SK-N-SH treated with all-trans-retinoic acid at 6 μM for 48 hours (cell line): Measurements from ENCODE around the gene PRM1.

Experiments used
- ATAC-seq: fragments of 200-7000 bp; cut with Tn5 transposase; 3 replicates; pipeline ENCODE4 v1.9.1; 2020; ENCODE audit warnings: mild to moderate bottlenecking, moderate library complexity
- ARNTL ChIP-seq: fragments of 450-650 bp; formaldehyde crosslinking; IDR thresholded peaks from 2 replicates; pipeline ENCODE4 v1.5.0; 2020; ENCODE audit warnings: low read depth, mild to moderate bottlenecking, moderate library complexity, borderline replicate concordance
- BACH2 ChIP-seq: fragments of 250-450 bp; sonication (Bioruptor Pico); IDR thresholded peaks from 2 replicates; pipeline ENCODE4 v1.9.0; 2021; ENCODE audit warnings: mild to moderate bottlenecking, borderline replicate concordance
- CSDC2 ChIP-seq: fragments of 250-450 bp; sonication (Bioruptor Pico); IDR thresholded peaks from 2 replicates; pipeline ENCODE4 v1.5.0; 2020; ENCODE audit warnings: mild to moderate bottlenecking, moderate library complexity
- CSRNP3 ChIP-seq: fragments of 250-450 bp; sonication (Bioruptor Pico); IDR thresholded peaks from 2 replicates; pipeline ENCODE4 v1.5.1; 2021; ENCODE audit warnings: mild to moderate bottlenecking, moderate library complexity
- ESRRG ChIP-seq: fragments of 250-450 bp; sonication (Bioruptor Pico); IDR thresholded peaks from 2 replicates; pipeline ENCODE4 v1.6.1; 2021; ENCODE audit warnings: mild to moderate bottlenecking
- GLIS3 ChIP-seq: fragments of 250-450 bp; sonication (Bioruptor Pico); IDR thresholded peaks from 2 replicates; pipeline ENCODE4 v1.5.0; 2020; ENCODE audit warnings: mild to moderate bottlenecking, moderate library complexity
- ISL1 ChIP-seq: fragments of 250-450 bp; sonication (Bioruptor Pico); IDR thresholded peaks from 2 replicates; pipeline ENCODE4 v2.1.2; 2022; ENCODE audit warnings: mild to moderate bottlenecking, moderate library complexity
- OSR1 ChIP-seq: fragments of 250-450 bp; sonication (Bioruptor Pico); IDR thresholded peaks from 2 replicates; pipeline ENCODE4 v1.8.0; 2022; ENCODE audit warnings: moderate library complexity, mild to moderate bottlenecking, inconsistent platforms
- PPARA ChIP-seq: fragments of 250-450 bp; sonication (Bioruptor Pico); IDR thresholded peaks from 2 replicates; pipeline ENCODE4 v1.5.0; 2020; ENCODE audit warnings: mild to moderate bottlenecking, borderline replicate concordance
- RARB ChIP-seq: fragments of 250-450 bp; sonication (Bioruptor Pico); IDR thresholded peaks from 2 replicates; pipeline ENCODE4 v1.8.0; 2021; ENCODE audit warnings: mild to moderate bottlenecking, moderate library complexity
- SNAI2 ChIP-seq: fragments of 250-450 bp; sonication (Bioruptor Pico); IDR thresholded peaks from 2 replicates; pipeline ENCODE4 v1.5.0; 2020; ENCODE audit warnings: mild to moderate bottlenecking, moderate library complexity
- TCF4 ChIP-seq: fragments of 250-450 bp; sonication (Bioruptor Pico); IDR thresholded peaks from 2 replicates; pipeline ENCODE4 v1.8.0; 2021; ENCODE audit warnings: mild to moderate bottlenecking, moderate library complexity, borderline replicate concordance
- TOX ChIP-seq: fragments of 250-450 bp; sonication (Bioruptor Pico); IDR thresholded peaks from 2 replicates; pipeline ENCODE4 v1.8.0; 2021; ENCODE audit warnings: mild to moderate bottlenecking, moderate library complexity, borderline replicate concordance
- ZC3H10 ChIP-seq: fragments of 250-450 bp; sonication (Bioruptor Pico); IDR thresholded peaks from 2 replicates; pipeline ENCODE4 v1.5.1; 2021; ENCODE audit warnings: mild to moderate bottlenecking, moderate library complexity
- ZFP3 ChIP-seq: fragments of 250-450 bp; sonication (Bioruptor Pico); IDR thresholded peaks from 2 replicates; pipeline ENCODE4 v1.5.0; 2020; ENCODE audit warnings: mild to moderate bottlenecking, moderate library complexity
- ZFP30 ChIP-seq: fragments of 450-650 bp; formaldehyde crosslinking; IDR thresholded peaks from 2 replicates; pipeline ENCODE4 v1.5.0; 2022; ENCODE audit warnings: mild to moderate bottlenecking, moderate library complexity
- ZNF565 ChIP-seq: fragments of 450-650 bp; formaldehyde crosslinking; conservative IDR thresholded peaks from 2 replicates; pipeline ENCODE4 v1.5.0; 2020; ENCODE audit warnings: low read depth, mild to moderate bottlenecking, moderate library complexity
- ZNF70 ChIP-seq: fragments of 450-650 bp; formaldehyde crosslinking; IDR thresholded peaks from 2 replicates; pipeline ENCODE4 v1.5.0; 2020; ENCODE audit warnings: mild to moderate bottlenecking, moderate library complexity
- ZNF8 ChIP-seq: fragments of 450-650 bp; formaldehyde crosslinking; IDR thresholded peaks from 2 replicates; pipeline ENCODE4 v1.5.0; 2020; ENCODE audit warnings: mild to moderate bottlenecking, moderate library complexity
- TF ChIP-seq, protein P1 (sequence below): fragments of 250-450 bp; sonication (Bioruptor Pico); IDR thresholded peaks from 2 replicates; pipeline ENCODE4 v1.5.1; 2020; ENCODE audit warnings: low read depth, mild to moderate bottlenecking, moderate library complexity
- TF ChIP-seq, protein P2 (sequence below): fragments of 250-450 bp; sonication (Bioruptor Pico); IDR thresholded peaks from 2 replicates; pipeline ENCODE4 v1.8.0; 2020; ENCODE audit warnings: mild to moderate bottlenecking, moderate library complexity, borderline replicate concordance
- TF ChIP-seq, protein P3 (sequence below): fragments of 250-450 bp; sonication (Bioruptor Pico); IDR thresholded peaks from 2 replicates; pipeline ENCODE4 v1.8.0; 2021; ENCODE audit warnings: low read depth, mild to moderate bottlenecking, moderate library complexity, borderline replicate concordance

The PRM1 gene

GRCh38 chr16:11277607-11278337 is 3.4 kb downstream of the PRM1 start:
- TF ChIP-seq GLIS3 (CRISPR knock-in tag) (no peak), ZFP30 (CRISPR knock-in tag) (no peak), ESRRG (CRISPR knock-in tag) (no peak), BACH2 (no peak), ZNF565 (CRISPR knock-in tag) (no peak), RARB (no peak), ISL1 (no peak), ZNF70 (CRISPR knock-in tag) (no peak), OSR1 (CRISPR knock-in tag) (no peak), ARNTL (CRISPR knock-in tag) (no peak), TOX (CRISPR knock-in tag) (no peak), CSDC2 (CRISPR knock-in tag) (no peak)
- TF ChIP-seq, protein P1, sequence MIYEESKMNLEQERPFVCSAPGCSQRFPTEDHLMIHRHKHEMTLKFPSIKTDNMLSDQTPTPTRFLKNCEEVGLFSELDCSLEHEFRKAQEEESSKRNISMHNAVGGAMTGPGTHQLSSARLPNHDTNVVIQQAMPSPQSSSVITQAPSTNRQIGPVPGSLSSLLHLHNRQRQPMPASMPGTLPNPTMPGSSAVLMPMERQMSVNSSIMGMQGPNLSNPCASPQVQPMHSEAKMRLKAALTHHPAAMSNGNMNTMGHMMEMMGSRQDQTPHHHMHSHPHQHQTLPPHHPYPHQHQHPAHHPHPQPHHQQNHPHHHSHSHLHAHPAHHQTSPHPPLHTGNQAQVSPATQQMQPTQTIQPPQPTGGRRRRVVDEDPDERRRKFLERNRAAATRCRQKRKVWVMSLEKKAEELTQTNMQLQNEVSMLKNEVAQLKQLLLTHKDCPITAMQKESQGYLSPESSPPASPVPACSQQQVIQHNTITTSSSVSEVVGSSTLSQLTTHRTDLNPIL (CRISPR knock-in tag), result no peak
- TF ChIP-seq, protein P2, sequence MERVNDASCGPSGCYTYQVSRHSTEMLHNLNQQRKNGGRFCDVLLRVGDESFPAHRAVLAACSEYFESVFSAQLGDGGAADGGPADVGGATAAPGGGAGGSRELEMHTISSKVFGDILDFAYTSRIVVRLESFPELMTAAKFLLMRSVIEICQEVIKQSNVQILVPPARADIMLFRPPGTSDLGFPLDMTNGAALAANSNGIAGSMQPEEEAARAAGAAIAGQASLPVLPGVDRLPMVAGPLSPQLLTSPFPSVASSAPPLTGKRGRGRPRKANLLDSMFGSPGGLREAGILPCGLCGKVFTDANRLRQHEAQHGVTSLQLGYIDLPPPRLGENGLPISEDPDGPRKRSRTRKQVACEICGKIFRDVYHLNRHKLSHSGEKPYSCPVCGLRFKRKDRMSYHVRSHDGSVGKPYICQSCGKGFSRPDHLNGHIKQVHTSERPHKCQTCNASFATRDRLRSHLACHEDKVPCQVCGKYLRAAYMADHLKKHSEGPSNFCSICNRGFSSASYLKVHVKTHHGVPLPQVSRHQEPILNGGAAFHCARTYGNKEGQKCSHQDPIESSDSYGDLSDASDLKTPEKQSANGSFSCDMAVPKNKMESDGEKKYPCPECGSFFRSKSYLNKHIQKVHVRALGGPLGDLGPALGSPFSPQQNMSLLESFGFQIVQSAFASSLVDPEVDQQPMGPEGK (CRISPR knock-in tag), result no peak
- TF ChIP-seq, protein P3, sequence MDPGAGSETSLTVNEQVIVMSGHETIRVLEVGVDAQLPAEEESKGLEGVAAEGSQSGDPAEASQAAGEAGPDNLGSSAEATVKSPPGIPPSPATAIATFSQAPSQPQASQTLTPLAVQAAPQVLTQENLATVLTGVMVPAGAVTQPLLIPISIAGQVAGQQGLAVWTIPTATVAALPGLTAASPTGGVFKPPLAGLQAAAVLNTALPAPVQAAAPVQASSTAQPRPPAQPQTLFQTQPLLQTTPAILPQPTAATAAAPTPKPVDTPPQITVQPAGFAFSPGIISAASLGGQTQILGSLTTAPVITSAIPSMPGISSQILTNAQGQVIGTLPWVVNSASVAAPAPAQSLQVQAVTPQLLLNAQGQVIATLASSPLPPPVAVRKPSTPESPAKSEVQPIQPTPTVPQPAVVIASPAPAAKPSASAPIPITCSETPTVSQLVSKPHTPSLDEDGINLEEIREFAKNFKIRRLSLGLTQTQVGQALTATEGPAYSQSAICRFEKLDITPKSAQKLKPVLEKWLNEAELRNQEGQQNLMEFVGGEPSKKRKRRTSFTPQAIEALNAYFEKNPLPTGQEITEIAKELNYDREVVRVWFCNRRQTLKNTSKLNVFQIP (CRISPR knock-in tag), result no peak
- ATAC-seq, result no peak

GRCh38 chr16:11276896-11277593 is 4.1 kb downstream of the PRM1 start:
- no peak for ATAC-seq

GRCh38 chr16:11276143-11276895 is 4.8 kb downstream of the PRM1 start, which contains the start of gene PRM2:
Gene PRM2 (minus strand): TSS chr16:11276480. CDS start chr16:11276370, 110 bp downstream.
- no peak for TF ChIP-seq GLIS3 (CRISPR knock-in tag)
- TF ChIP-seq TOX (CRISPR knock-in tag), result no peak
- TF ChIP-seq, protein P1 (CRISPR knock-in tag), result no peak
- no peak for TF ChIP-seq ZNF565 (CRISPR knock-in tag)
- TF ChIP-seq CSRNP3, result no peak
- no peak for TF ChIP-seq ISL1
- TF ChIP-seq BACH2, result no peak
- TF ChIP-seq, protein P3 (CRISPR knock-in tag), result no peak
- TF ChIP-seq ZC3H10 (CRISPR knock-in tag), result no peak
- TF ChIP-seq PPARA (CRISPR knock-in tag), result no peak
- TF ChIP-seq TCF4 (CRISPR knock-in tag), result no peak
- TF ChIP-seq ZNF70 (CRISPR knock-in tag), result no peak
- TF ChIP-seq ZFP3 (CRISPR knock-in tag), result no peak
- TF ChIP-seq ZNF8, result no peak
- no peak for TF ChIP-seq ESRRG (CRISPR knock-in tag)
- TF ChIP-seq SNAI2, result no peak
- TF ChIP-seq RARB, result no peak
- no peak for TF ChIP-seq OSR1 (CRISPR knock-in tag)
- ATAC-seq, result no peak

More at GRCh38 chr16:11276896-11277593, 4.1 kb downstream of the PRM1 start:
- TF ChIP-seq OSR1 (CRISPR knock-in tag), result no peak
